IMR-90 (cell line): ENCODE results near the gene CLTCL1. TPM values are rescaled to one million over a fixed set of nuclear protein-coding genes. Genes with fewer than 3 reads are reported as not detected.
A peak's percentile ranks its signal among the peaks of the same experiment; 100 is the strongest.

Experiments used
- ATAC-seq: fragments of 200-7000 bp; cut with Tn5 transposase; 2 replicates; pipeline ENCODE4 v1.9.1; 2020; ENCODE audit warnings: low read depth, mild to moderate bottlenecking, moderate library complexity
- BruUV-seq: library from RNA; stranded (reverse); fragments of 400-500 nt; replicated peaks from 2 replicates; lab custom pipeline; 2021; lab: Mats Ljungman, UMichigan
- CTCF ChIA-PET: fragments of 300-600 bp; formaldehyde crosslinking; extraction: SDS; loops from one replicate; lab custom pipeline; 2021; ENCODE audit warnings: antibody characterized with exemption; lab: Yijun Ruan, JAX
- POLR2A ChIA-PET: fragments of 300-600 bp; sonication (Branson Sonifier 250); formaldehyde crosslinking; loops from one replicate; lab custom pipeline; 2022; ENCODE audit warnings: antibody characterized with exemption; ENCODE audit not compliant: unreplicated experiment; lab: Charles Lee
- DNase-seq: peaks from one replicate; pipeline ENCODE4 v3.0.0; 2013
- H2AFZ ChIP-seq: replicated peaks from 2 replicates; pipeline ENCODE3; 2013; ENCODE audit warnings: low read length, mild to moderate bottlenecking; ENCODE audit not compliant: poor library complexity
- H2AK5ac ChIP-seq: 2 replicates; pipeline ENCODE4 v1.6.1; 2013; ENCODE audit warnings: low read depth, low read length, inconsistent platforms
- H2AK9ac ChIP-seq: replicated peaks from 2 replicates; pipeline ENCODE3; 2013; ENCODE audit warnings: mild to moderate bottlenecking, low read depth, low read length, moderate library complexity; ENCODE audit not compliant: poor library complexity
- H2BK120ac ChIP-seq: 2 replicates; pipeline ENCODE4 v1.6.1; 2013; ENCODE audit warnings: low read depth, low read length, inconsistent platforms
- H2BK15ac ChIP-seq: 3 replicates; pipeline ENCODE4 v1.6.1; 2013; ENCODE audit warnings: low read depth, low read length, inconsistent platforms
- H2BK20ac ChIP-seq: 2 replicates; pipeline ENCODE4 v1.6.1; 2013; ENCODE audit warnings: low read depth, mild to moderate bottlenecking, inconsistent platforms, low read length, moderate library complexity
- H2BK5ac ChIP-seq: 2 replicates; pipeline ENCODE4 v1.6.1; 2013; ENCODE audit warnings: mild to moderate bottlenecking, low read depth, low read length, inconsistent platforms; ENCODE audit not compliant: poor library complexity, severe bottlenecking
- H3K14ac ChIP-seq: replicated peaks from 2 replicates; pipeline ENCODE4 v1.6.1; 2013; ENCODE audit warnings: low read depth, low read length, inconsistent platforms
- H3K18ac ChIP-seq: 2 replicates; pipeline ENCODE4 v1.6.1; 2013; ENCODE audit warnings: low read depth, low read length, control low read depth
- H3K23ac ChIP-seq: 2 replicates; pipeline ENCODE4 v1.6.1; 2013; ENCODE audit warnings: low read depth, low read length, inconsistent platforms
- H3K27ac ChIP-seq: 2 replicates; pipeline ENCODE4 v1.5.1; 2013; ENCODE audit warnings: mild to moderate bottlenecking, control low read depth, low read length; ENCODE audit not compliant: insufficient read depth
- H3K27me3 ChIP-seq: 2 replicates; pipeline ENCODE4 v1.6.1; 2013; ENCODE audit warnings: low read length; ENCODE audit not compliant: control insufficient read depth, insufficient read depth
- H3K36me3 ChIP-seq: 2 replicates; pipeline ENCODE4 v1.6.1; 2013; ENCODE audit warnings: low read length, mixed read lengths; ENCODE audit not compliant: control insufficient read depth, insufficient read depth
- H3K4ac ChIP-seq: 2 replicates; pipeline ENCODE4 v1.6.1; 2013; ENCODE audit warnings: low read depth, low read length, inconsistent platforms
- H3K4me1 ChIP-seq: 2 replicates; pipeline ENCODE4 v1.6.1; 2013; ENCODE audit warnings: low read length, mixed read lengths; ENCODE audit not compliant: control insufficient read depth, insufficient read depth
- H3K4me2 ChIP-seq: 2 replicates; pipeline ENCODE4 v1.6.1; 2013; ENCODE audit warnings: low read depth, mild to moderate bottlenecking, control low read depth, low read length, moderate library complexity
- H3K4me3 ChIP-seq: 2 replicates; pipeline ENCODE4 v1.5.1; 2013; ENCODE audit warnings: low read depth, mild to moderate bottlenecking, control low read depth, low read length, moderate library complexity; ENCODE audit not compliant: insufficient read depth
- H3K56ac ChIP-seq: 2 replicates; pipeline ENCODE4 v1.6.1; 2013; ENCODE audit warnings: low read length, inconsistent platforms; ENCODE audit not compliant: insufficient read depth; ENCODE audit errors: extremely low read depth
- H3K79me1 ChIP-seq, 2 experiments: 2 replicates each; pipeline ENCODE4 v1.6.1; 2013; ENCODE audit warnings: low read length in 2 of 2, inconsistent platforms in 1 of 2, low read depth in 1 of 2
- H3K9ac ChIP-seq: 2 replicates; pipeline ENCODE4 v1.6.1; 2013; ENCODE audit warnings: low read depth, low read length, control low read depth
- H3K9me1 ChIP-seq: 2 replicates; pipeline ENCODE4 v1.6.1; 2013; ENCODE audit warnings: low read length, inconsistent platforms; ENCODE audit not compliant: insufficient read depth
- H3K9me3 ChIP-seq: 2 replicates; pipeline ENCODE4 v1.6.1; 2013; ENCODE audit warnings: low read length; ENCODE audit not compliant: control insufficient read depth, insufficient read depth
- H4K20me1 ChIP-seq: 2 replicates; pipeline ENCODE4 v1.6.1; 2013; ENCODE audit warnings: low read length, inconsistent platforms; ENCODE audit not compliant: insufficient read depth
- H4K5ac ChIP-seq: 2 replicates; pipeline ENCODE4 v1.6.1; 2013; ENCODE audit warnings: mild to moderate bottlenecking, low read depth, low read length, control low read depth
- H4K8ac ChIP-seq, 2 experiments: 2 replicates each; pipeline ENCODE4 v1.6.1; 2013; ENCODE audit warnings: low read depth in 2 of 2, low read length in 2 of 2, control low read depth in 1 of 2, inconsistent platforms in 1 of 2
- H4K91ac ChIP-seq: 2 replicates; pipeline ENCODE4 v1.6.1; 2013; ENCODE audit warnings: low read depth, low read length, inconsistent platforms; ENCODE audit not compliant: insufficient read depth
- BHLHE40 ChIP-seq: fragments of 150-350 bp; IDR thresholded peaks from 2 replicates; pipeline ENCODE4 v1.6.1; 2016; ENCODE audit warnings: mild to moderate bottlenecking, low read depth, low read length
- CEBPB ChIP-seq: IDR thresholded peaks from 2 replicates; pipeline ENCODE4 v1.6.1; 2012; ENCODE audit warnings: low read depth, low read length, improper control_type of control experiment
- CHD1 ChIP-seq: IDR thresholded peaks from 2 replicates; pipeline ENCODE4 v1.6.1; 2012; ENCODE audit warnings: low read depth, low read length, improper control_type of control experiment
- FOS ChIP-seq: fragments of 150-350 bp; IDR thresholded peaks from 2 replicates; pipeline ENCODE4 v1.6.1; 2016; ENCODE audit warnings: low read depth, low read length
- MAFK ChIP-seq: IDR thresholded peaks from 2 replicates; pipeline ENCODE4 v1.6.1; 2012; ENCODE audit warnings: low read depth, low read length, improper control_type of control experiment
- MAZ ChIP-seq: IDR thresholded peaks from 2 replicates; pipeline ENCODE4 v1.6.1; 2012; ENCODE audit warnings: low read depth, mild to moderate bottlenecking, low read length, improper control_type of control experiment, moderate library complexity, borderline replicate concordance
- MXI1 ChIP-seq: IDR thresholded peaks from 2 replicates; pipeline ENCODE4 v1.6.1; 2012; ENCODE audit warnings: low read depth, mild to moderate bottlenecking, low read length, moderate library complexity, borderline replicate concordance
- NFE2L2 ChIP-seq: fragments of 150-350 bp; IDR thresholded peaks from 2 replicates; pipeline ENCODE4 v1.6.1; 2016; ENCODE audit warnings: low read depth, mild to moderate bottlenecking, low read length
- RAD21 ChIP-seq: IDR thresholded peaks from 2 replicates; pipeline ENCODE4 v1.6.1; 2012; ENCODE audit warnings: low read length, improper control_type of control experiment
- RCOR1 ChIP-seq: IDR thresholded peaks from 2 replicates; pipeline ENCODE4 v1.6.1; 2012; ENCODE audit warnings: mild to moderate bottlenecking, low read length, improper control_type of control experiment; ENCODE audit not compliant: insufficient replicate concordance
- RFX5 ChIP-seq: IDR thresholded peaks from 2 replicates; pipeline ENCODE4 v1.8.0; 2012; ENCODE audit warnings: low read depth, mild to moderate bottlenecking, low read length, moderate library complexity
- WGBS, 2 experiments: methylation state at CpG; one replicate each; pipeline versions ENCODE4 v1.1.5 to v1.1.7; 2013; ENCODE audit warnings: missing lambda C conversion rate in 2 of 2; ENCODE audit not compliant: insufficient read length in 1 of 2; ENCODE audit errors: extremely low coverage in 2 of 2; 5-methylcytosine and 5-hydroxymethylcytosine counted together
- dilution Hi-C: fragments of 300-500 bp; cut with HindIII; formaldehyde crosslinking; loops from one replicate; pipeline ENCODE4 v1.14.3; 2018; ENCODE audit warnings: low sequenced_read_pairs; ENCODE audit not compliant: unreplicated experiment
- in situ Hi-C: fragments of 300-500 bp; cut with MboI; formaldehyde crosslinking; loops from 3 replicates; pipeline ENCODE4 v1.14.3; 2019; ENCODE audit warnings: low sequenced_read_pairs, inconsistent platforms, mixed read lengths
- intact Hi-C: fragments of 100-400 bp; cut with micrococcal nuclease; formaldehyde crosslinking; loops from 2 replicates; pipeline ENCODE4 v1.10.0; 2022
- polyA plus RNA-seq, 3 experiments: library from polyadenylated mRNA; depleted of rRNA; stranded (reverse); fragments of >200 nt; gene quantifications; 2 replicates each; pipeline ENCODE4 v1.2.3, GENCODE V29; 2012; ENCODE audit warnings: low replicate concordance in 1 of 3
- total RNA-seq: library from RNA; depleted of rRNA; stranded (reverse); fragments of >200 nt; gene quantifications from 2 replicates; pipeline ENCODE4 v1.2.3, GENCODE V29; 2012
- TF ChIP-seq, protein P1 (sequence below): fragments of 150-350 bp; IDR thresholded peaks from 2 replicates; pipeline ENCODE4 v1.6.1; 2017; ENCODE audit warnings: mild to moderate bottlenecking, antibody characterized with exemption, low read length, low read depth
- TF ChIP-seq, protein P2 (sequence below): conservative IDR thresholded peaks from 2 replicates; pipeline ENCODE4 v1.5.1; 2012; ENCODE audit warnings: mild to moderate bottlenecking, low read depth, low read length, improper control_type of control experiment
- TF ChIP-seq, protein P3 (sequence below): fragments of 150-350 bp; IDR thresholded peaks from 2 replicates; pipeline ENCODE4 v1.6.1; 2016; ENCODE audit warnings: low read depth, mild to moderate bottlenecking, low read length, moderate library complexity, borderline replicate concordance

Gene CLTCL1
- total and polyA plus RNA-seq, 2 of the 4 experiments (the other 2 are of a cell fraction) = 6.2 to 8.1 TPM

DNA sequence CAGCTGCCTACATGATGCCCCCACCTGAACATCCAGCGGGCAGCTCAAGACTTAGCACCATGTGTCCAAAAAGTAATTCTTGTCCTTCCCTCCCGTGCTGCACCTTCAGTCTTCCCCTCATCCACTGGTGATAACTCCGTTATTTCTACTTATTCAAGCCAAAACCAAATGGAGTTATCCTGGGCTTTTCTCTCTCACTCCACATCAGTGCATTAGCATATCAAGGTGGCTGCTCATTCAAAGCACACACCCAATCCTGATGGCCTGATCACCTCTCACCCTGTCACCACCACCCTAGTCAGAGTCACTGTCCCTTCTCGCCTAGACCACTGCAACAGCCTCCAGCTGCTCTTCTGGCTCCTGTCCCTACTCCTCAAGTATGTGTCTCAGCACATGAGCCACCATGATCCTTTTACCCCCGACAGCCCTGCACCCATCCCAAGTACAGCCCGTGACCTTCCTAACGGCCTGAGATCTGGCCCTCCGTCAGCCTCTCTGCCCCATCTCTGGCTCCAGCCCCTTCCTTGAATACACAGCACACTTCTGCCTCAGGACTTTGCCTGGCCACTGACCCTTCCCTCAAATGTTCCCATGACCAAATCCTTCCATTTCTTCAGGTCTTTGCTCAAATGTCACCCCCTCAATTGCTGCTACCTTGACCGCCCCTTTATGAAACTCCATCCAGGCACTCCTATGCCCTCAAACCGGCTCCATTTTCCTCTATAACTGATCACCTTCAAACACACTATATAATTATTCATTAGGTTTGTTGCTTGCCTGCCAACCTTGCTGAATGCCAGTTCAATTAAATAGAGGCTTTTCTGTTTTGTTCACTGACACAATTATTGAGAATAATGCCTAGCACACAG is 93.3 kb downstream of the CLTCL1 start:
- BruUV-seq = no TSS peak
- no peaks in the 10 kb centered on the region for H4K20me1 ChIP-seq
- TF ChIP-seq, protein P1, sequence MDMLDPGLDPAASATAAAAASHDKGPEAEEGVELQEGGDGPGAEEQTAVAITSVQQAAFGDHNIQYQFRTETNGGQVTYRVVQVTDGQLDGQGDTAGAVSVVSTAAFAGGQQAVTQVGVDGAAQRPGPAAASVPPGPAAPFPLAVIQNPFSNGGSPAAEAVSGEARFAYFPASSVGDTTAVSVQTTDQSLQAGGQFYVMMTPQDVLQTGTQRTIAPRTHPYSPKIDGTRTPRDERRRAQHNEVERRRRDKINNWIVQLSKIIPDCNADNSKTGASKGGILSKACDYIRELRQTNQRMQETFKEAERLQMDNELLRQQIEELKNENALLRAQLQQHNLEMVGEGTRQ = no peak
- no peak for TF ChIP-seq NFE2L2
- TF ChIP-seq RAD21 = no peak
- no peak for TF ChIP-seq MAZ
- no peak for TF ChIP-seq CEBPB
- TF ChIP-seq RFX5 = no peak
- TF ChIP-seq BHLHE40 = no peak
- TF ChIP-seq, protein P2, sequence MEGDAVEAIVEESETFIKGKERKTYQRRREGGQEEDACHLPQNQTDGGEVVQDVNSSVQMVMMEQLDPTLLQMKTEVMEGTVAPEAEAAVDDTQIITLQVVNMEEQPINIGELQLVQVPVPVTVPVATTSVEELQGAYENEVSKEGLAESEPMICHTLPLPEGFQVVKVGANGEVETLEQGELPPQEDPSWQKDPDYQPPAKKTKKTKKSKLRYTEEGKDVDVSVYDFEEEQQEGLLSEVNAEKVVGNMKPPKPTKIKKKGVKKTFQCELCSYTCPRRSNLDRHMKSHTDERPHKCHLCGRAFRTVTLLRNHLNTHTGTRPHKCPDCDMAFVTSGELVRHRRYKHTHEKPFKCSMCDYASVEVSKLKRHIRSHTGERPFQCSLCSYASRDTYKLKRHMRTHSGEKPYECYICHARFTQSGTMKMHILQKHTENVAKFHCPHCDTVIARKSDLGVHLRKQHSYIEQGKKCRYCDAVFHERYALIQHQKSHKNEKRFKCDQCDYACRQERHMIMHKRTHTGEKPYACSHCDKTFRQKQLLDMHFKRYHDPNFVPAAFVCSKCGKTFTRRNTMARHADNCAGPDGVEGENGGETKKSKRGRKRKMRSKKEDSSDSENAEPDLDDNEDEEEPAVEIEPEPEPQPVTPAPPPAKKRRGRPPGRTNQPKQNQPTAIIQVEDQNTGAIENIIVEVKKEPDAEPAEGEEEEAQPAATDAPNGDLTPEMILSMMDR = no peak
- no peak for TF ChIP-seq FOS
- TF ChIP-seq, protein P3, sequence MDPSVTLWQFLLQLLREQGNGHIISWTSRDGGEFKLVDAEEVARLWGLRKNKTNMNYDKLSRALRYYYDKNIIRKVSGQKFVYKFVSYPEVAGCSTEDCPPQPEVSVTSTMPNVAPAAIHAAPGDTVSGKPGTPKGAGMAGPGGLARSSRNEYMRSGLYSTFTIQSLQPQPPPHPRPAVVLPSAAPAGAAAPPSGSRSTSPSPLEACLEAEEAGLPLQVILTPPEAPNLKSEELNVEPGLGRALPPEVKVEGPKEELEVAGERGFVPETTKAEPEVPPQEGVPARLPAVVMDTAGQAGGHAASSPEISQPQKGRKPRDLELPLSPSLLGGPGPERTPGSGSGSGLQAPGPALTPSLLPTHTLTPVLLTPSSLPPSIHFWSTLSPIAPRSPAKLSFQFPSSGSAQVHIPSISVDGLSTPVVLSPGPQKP = no peak
- no peak for TF ChIP-seq MXI1
- no peak for TF ChIP-seq CHD1
- TF ChIP-seq RCOR1 = no peak
- no peak for TF ChIP-seq MAFK

More for the DNA sequence above, 93.3 kb downstream of the CLTCL1 start:
- ChIA-PET POLR2A (no interaction called here), CTCF (no interaction called here)
- no peaks in the 10 kb centered on the region for H3K27me3 ChIP-seq
- dilution Hi-C loops (no loop called here), in situ Hi-C loops (no loop called here), intact Hi-C loops (no loop called here)
- no peak overlapping the region for H2BK5ac ChIP-seq
- H3K56ac ChIP-seq = no peak overlapping the region
- no peak overlapping the region for H3K27ac ChIP-seq
- peak overlapping the region; percentile 65 for H2AK9ac ChIP-seq
- H3K79me1 ChIP-seq = no peaks in the 10 kb centered on the region
- DNase-seq (no peak), ATAC-seq (no peak)
- H3K4me1 ChIP-seq = no peaks in the 10 kb centered on the region
- H2AK5ac ChIP-seq = no peak overlapping the region
- H3K36me3 ChIP-seq = peaks cover 14% of the 10 kb centered on the region; the same call in 1 of the 2 replicates
- no peak overlapping the region for H3K9ac ChIP-seq
- H3K23ac ChIP-seq = no peak overlapping the region
- no peak overlapping the region for H3K4ac ChIP-seq
- 73% methylated on average over 7 of the region's 10 CpGs; no CpG with 5 or more reads in 1 of the 2 experiments for WGBS, 2 experiments
- no peak overlapping the region for H4K91ac ChIP-seq
- H3K18ac ChIP-seq = no peak overlapping the region
- H2BK120ac ChIP-seq = no peak overlapping the region
- H4K8ac ChIP-seq = no peak overlapping the region
- H3K14ac ChIP-seq = no peak overlapping the region
- H2BK15ac ChIP-seq = no peak overlapping the region
- no peak overlapping the region for H2BK20ac ChIP-seq
- no peak overlapping the region for H2AFZ ChIP-seq
- H3K9me3 ChIP-seq = no peaks in the 10 kb centered on the region
- no peak overlapping the region for H4K5ac ChIP-seq
- no peak overlapping the region for H3K4me2 ChIP-seq
- H3K4me3 ChIP-seq = no peak overlapping the region
- peaks cover 11% of the 10 kb centered on the region; the same call in 1 of the 2 replicates for H3K9me1 ChIP-seq
